HCT116 (cell line): ENCODE results near the gene B3GALT5. TPM values are rescaled to one million over a fixed set of nuclear protein-coding genes. Genes with fewer than 3 reads are reported as not detected.

Source experiments
- ATAC-seq: fragments of 200-7000 bp; cut with Tn5 transposase; 2 replicates; pipeline ENCODE4 v1.9.1; 2020; ENCODE audit warnings: mild to moderate bottlenecking, moderate library complexity
- BruUV-seq: library from RNA; stranded (reverse); fragments of 400-500 nt; replicated peaks from 2 replicates; lab custom pipeline; 2021; lab: Mats Ljungman, UMichigan
- CTCF ChIA-PET: fragments of 300-600 bp; sonication (Branson Sonifier 250); formaldehyde crosslinking; loops from one replicate; lab custom pipeline; 2021; ENCODE audit warnings: antibody characterized with exemption; lab: Charles Lee
- POLR2A ChIA-PET: fragments of 300-600, 350-600 bp; sonication (Branson Sonifier 250); formaldehyde crosslinking; loops from one replicate; lab custom pipeline; 2021; ENCODE audit warnings: antibody characterized with exemption; lab: Charles Lee
- RAD21 ChIA-PET, 2 experiments: fragments of 300-600 bp; sonication (Branson Sonifier 250); formaldehyde crosslinking; loops; one replicate each; lab custom pipeline; 2023; ENCODE audit warnings: low total read pairs in 2 of 2; ENCODE audit not compliant: uncharacterized antibody in 2 of 2, unreplicated experiment in 2 of 2, low non-redundant PET in 1 of 2; lab: Charles Lee
- DNase-seq: peaks from one replicate; pipeline ENCODE4 v3.0.0-alpha.2; 2010; ENCODE audit warnings: low read depth, low spot score
- H2AFZ ChIP-seq: fragments of 200-600 bp; shearing (Covaris generic), sonication (generic); 2 replicates; pipeline ENCODE4 v1.6.1; 2017; ENCODE audit warnings: low read depth, mixed run types, mixed read lengths, antibody characterized with exemption, low read length; ENCODE audit not compliant: poor library complexity, severe bottlenecking
- H3K27ac ChIP-seq: 2 replicates; pipeline ENCODE4 v1.5.1; 2012; ENCODE audit warnings: low read depth, low read length
- H3K27me3 ChIP-seq: fragments of 200-600 bp; sonication (generic); 2 replicates; pipeline ENCODE4 v1.6.1; 2016; ENCODE audit warnings: mixed run types, low read length, mixed read lengths; ENCODE audit not compliant: insufficient read depth
- H3K36me3 ChIP-seq, 2 experiments: fragments of 200-500 bp in 1 of 2; fragments of 200-600 bp in 1 of 2; sonication (Bioruptor generic) in 1 of 2; sonication (generic) in 1 of 2; 2 replicates each; pipeline versions ENCODE4 v1.5.1 to v1.6.1; 2014 to 2016; ENCODE audit warnings: low read length in 2 of 2, inconsistent platforms in 1 of 2, mixed read lengths in 1 of 2, mixed run types in 1 of 2; ENCODE audit not compliant: insufficient read depth in 2 of 2, control insufficient read depth in 1 of 2
- H3K4me1 ChIP-seq, 2 experiments: fragments of 200-600 bp in 1 of 2; sonication (generic) in 1 of 2; 2 replicates each; pipeline versions ENCODE4 v1.5.1 to v1.6.1; 2012 to 2017; ENCODE audit warnings: low read length in 2 of 2, inconsistent platforms in 1 of 2, mild to moderate bottlenecking in 1 of 2, mixed read lengths in 1 of 2, mixed run types in 1 of 2, moderate library complexity in 1 of 2; ENCODE audit not compliant: insufficient read depth in 2 of 2, control insufficient read depth in 1 of 2
- H3K4me2 ChIP-seq: fragments of 200-600 bp; sonication (generic); 2 replicates; pipeline ENCODE4 v1.6.1; 2017; ENCODE audit warnings: mixed run types, low read length, mixed read lengths
- H3K4me3 ChIP-seq, 2 experiments: fragments of 200-600 bp in 1 of 2; sonication (generic) in 1 of 2; replicated peaks in 1 of 2; 2 replicates each; pipeline ENCODE4 v1.5.1; 2011 to 2016; ENCODE audit warnings: low read length in 2 of 2, control low read depth in 1 of 2, low read depth in 1 of 2, mild to moderate bottlenecking in 1 of 2, mixed read lengths in 1 of 2, mixed run types in 1 of 2
- H3K79me2 ChIP-seq: fragments of 200-600 bp; sonication (generic); 2 replicates; pipeline ENCODE4 v1.6.1; 2017; ENCODE audit warnings: mild to moderate bottlenecking, mixed run types, low read length, moderate library complexity, mixed read lengths; ENCODE audit not compliant: insufficient read depth
- H3K9ac ChIP-seq: fragments of 200-600 bp; sonication (generic); 2 replicates; pipeline ENCODE4 v1.6.1; 2016; ENCODE audit warnings: low read length, mixed read lengths
- H3K9me2 ChIP-seq: fragments of 200-600 bp; sonication (generic), shearing (Covaris generic); 2 replicates; pipeline ENCODE4 v1.6.1; 2017; ENCODE audit warnings: mixed run types, mild to moderate bottlenecking, moderate library complexity; ENCODE audit not compliant: insufficient read depth
- H3K9me3 ChIP-seq, 2 experiments: fragments of 200-500 bp in 1 of 2; fragments of 200-600 bp in 1 of 2; sonication (Bioruptor generic) in 1 of 2; sonication (generic) in 1 of 2; 2 replicates each; pipeline ENCODE4 v1.6.1; 2014 to 2017; ENCODE audit warnings: low read length in 2 of 2, mixed read lengths in 2 of 2, inconsistent platforms in 1 of 2, low read depth in 1 of 2, mild to moderate bottlenecking in 1 of 2, mixed run types in 1 of 2, moderate library complexity in 1 of 2; ENCODE audit not compliant: control insufficient read depth in 1 of 2, insufficient read depth in 1 of 2
- H4K20me1 ChIP-seq: fragments of 200-600 bp; sonication (generic), shearing (Covaris generic); 2 replicates; pipeline ENCODE4 v1.6.1; 2017; ENCODE audit warnings: mixed run types, mild to moderate bottlenecking, moderate library complexity; ENCODE audit not compliant: insufficient read depth
- CBX3 ChIP-seq: IDR thresholded peaks from 2 replicates; pipeline ENCODE4 v1.6.1; 2012; ENCODE audit warnings: low read depth
- CEBPB ChIP-seq: IDR thresholded peaks from 2 replicates; pipeline ENCODE4 v1.6.1; 2012; ENCODE audit warnings: low read depth
- ELF1 ChIP-seq: IDR thresholded peaks from 2 replicates; pipeline ENCODE4 v1.6.1; 2012; ENCODE audit warnings: low read depth, borderline replicate concordance
- EZH2 ChIP-seq: fragments of 200-600 bp; sonication (generic); IDR thresholded peaks from 2 replicates; pipeline ENCODE4 v1.6.1; 2017; ENCODE audit warnings: antibody characterized with exemption, mixed run types
- EZH2phosphoT487 ChIP-seq: fragments of 200-600 bp; IDR thresholded peaks from 2 replicates; pipeline ENCODE4 v1.6.1; 2018; ENCODE audit warnings: antibody characterized with exemption, borderline replicate concordance
- FOSL1 ChIP-seq: IDR thresholded peaks from 2 replicates; pipeline ENCODE4 v1.6.1; 2012; ENCODE audit warnings: low read depth
- JUND ChIP-seq: IDR thresholded peaks from 2 replicates; pipeline ENCODE4 v1.6.1; 2012
- RAD21 ChIP-seq: IDR thresholded peaks from 2 replicates; pipeline ENCODE4 v1.6.1; 2012; ENCODE audit warnings: low read depth, mild to moderate bottlenecking
- SIN3A ChIP-seq: IDR thresholded peaks from 2 replicates; pipeline ENCODE4 v1.6.1; 2012; ENCODE audit warnings: low read depth
- SP1 ChIP-seq: IDR thresholded peaks from 2 replicates; pipeline ENCODE4 v1.6.1; 2012; ENCODE audit warnings: low read depth
- SRF ChIP-seq: IDR thresholded peaks from 2 replicates; pipeline ENCODE4 v1.6.1; 2012; ENCODE audit warnings: low read depth
- TCF7L2 ChIP-seq: IDR thresholded peaks from 2 replicates; pipeline ENCODE4 v1.7.0; 2011; ENCODE audit warnings: borderline replicate concordance, inconsistent platforms; ENCODE audit not compliant: insufficient read depth, insufficient read length; ENCODE audit errors: extremely low read depth
- YY1 ChIP-seq: IDR thresholded peaks from 2 replicates; pipeline ENCODE4 v1.6.1; 2011; ENCODE audit warnings: low read length, low read depth, moderate library complexity, mild to moderate bottlenecking; ENCODE audit not compliant: insufficient replicate concordance; ENCODE audit errors: extremely low read depth
- ZBTB33 ChIP-seq: IDR thresholded peaks from 2 replicates; pipeline ENCODE4 v1.6.1; 2011; ENCODE audit warnings: mild to moderate bottlenecking, low read length, moderate library complexity; ENCODE audit not compliant: insufficient replicate concordance; ENCODE audit errors: extremely low read depth
- ZNF274 ChIP-seq: fragments of 200-500 bp; sonication (Bioruptor generic); IDR thresholded peaks from 2 replicates; pipeline ENCODE4 v1.6.1; 2014; ENCODE audit warnings: mild to moderate bottlenecking, low read depth, low read length, inconsistent platforms
- intact Hi-C: fragments of 100-400 bp; cut with micrococcal nuclease; formaldehyde crosslinking; loops from 2 replicates; pipeline ENCODE4 v1.10.0; 2022
- total RNA-seq: library from RNA; stranded (reverse); gene quantifications from one replicate; pipeline ENCODE4 v1.2.1, GENCODE V29; 2021; ENCODE audit not compliant: unreplicated experiment
- TF ChIP-seq, protein P1 (sequence below): IDR thresholded peaks from 2 replicates; pipeline ENCODE4 v1.6.1; 2012; ENCODE audit warnings: low read depth
- TF ChIP-seq, protein P2 (sequence below): IDR thresholded peaks from 2 replicates; pipeline ENCODE4 v1.6.1; 2012

Gene B3GALT5
- total RNA-seq, 1 experiment from 2014 or later = 1.2 TPM

DNA sequence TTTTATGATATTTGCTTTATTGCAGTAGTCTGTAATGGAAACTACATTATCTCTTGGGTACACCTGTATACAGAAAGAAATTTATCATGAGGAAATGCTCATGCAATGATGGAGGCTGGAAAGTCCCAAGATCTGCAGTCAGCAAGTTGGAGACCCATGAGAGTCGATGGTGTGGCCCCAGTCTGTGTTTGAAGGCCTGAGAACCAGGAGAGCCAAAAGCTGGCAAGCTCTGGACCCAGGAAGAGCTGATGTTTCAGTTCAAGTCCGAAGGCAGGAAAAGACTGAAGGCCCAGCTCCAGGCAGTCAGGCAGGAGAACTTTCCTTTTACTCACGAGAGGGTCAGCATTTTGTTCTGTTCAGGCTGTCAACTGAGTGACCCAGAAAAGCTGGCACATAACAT is 42.2 kb downstream of the B3GALT5 start:
- Histone ChIP-seq H3K4me3 (no peak overlapping the region), H3K36me3 (no peaks in the 10 kb centered on the region), H3K4me1 (peaks cover 0 to under 1% of the 10 kb centered on the region in 2 experiments; a peak in 2 of 4 replicates), H2AFZ (no peak overlapping the region), H4K20me1 (no peaks in the 10 kb centered on the region), H3K9me3 (no peaks in the 10 kb centered on the region), H3K27me3 (no peaks in the 10 kb centered on the region), H3K4me2 (no peak overlapping the region), H3K27ac (no peak overlapping the region), H3K9ac (no peak overlapping the region), H3K9me2 (no peaks in the 10 kb centered on the region)
- RAD21 ChIA-PET = no interaction called here
- ATAC-seq (no peak), DNase-seq (no peak)
- CTCF ChIA-PET = no interaction called here
- intact Hi-C loops = loop anchor here (10.0 kb wide), 1 partner anchor 60 kb away; no protein-coding TSS in a partner anchor
- TF ChIP-seq SP1 (no peak), ZNF274 (no peak), CEBPB (no peak), YY1 (no peak), SIN3A (no peak), TCF7L2 (no peak), SRF (no peak), EZH2phosphoT487 (no peak), RAD21 (no peak), JUND (no peak), ELF1 (no peak), FOSL1 (no peak), ZBTB33 (no peak), CBX3 (no peak), EZH2 (no peak)
- TF ChIP-seq, protein P1, sequence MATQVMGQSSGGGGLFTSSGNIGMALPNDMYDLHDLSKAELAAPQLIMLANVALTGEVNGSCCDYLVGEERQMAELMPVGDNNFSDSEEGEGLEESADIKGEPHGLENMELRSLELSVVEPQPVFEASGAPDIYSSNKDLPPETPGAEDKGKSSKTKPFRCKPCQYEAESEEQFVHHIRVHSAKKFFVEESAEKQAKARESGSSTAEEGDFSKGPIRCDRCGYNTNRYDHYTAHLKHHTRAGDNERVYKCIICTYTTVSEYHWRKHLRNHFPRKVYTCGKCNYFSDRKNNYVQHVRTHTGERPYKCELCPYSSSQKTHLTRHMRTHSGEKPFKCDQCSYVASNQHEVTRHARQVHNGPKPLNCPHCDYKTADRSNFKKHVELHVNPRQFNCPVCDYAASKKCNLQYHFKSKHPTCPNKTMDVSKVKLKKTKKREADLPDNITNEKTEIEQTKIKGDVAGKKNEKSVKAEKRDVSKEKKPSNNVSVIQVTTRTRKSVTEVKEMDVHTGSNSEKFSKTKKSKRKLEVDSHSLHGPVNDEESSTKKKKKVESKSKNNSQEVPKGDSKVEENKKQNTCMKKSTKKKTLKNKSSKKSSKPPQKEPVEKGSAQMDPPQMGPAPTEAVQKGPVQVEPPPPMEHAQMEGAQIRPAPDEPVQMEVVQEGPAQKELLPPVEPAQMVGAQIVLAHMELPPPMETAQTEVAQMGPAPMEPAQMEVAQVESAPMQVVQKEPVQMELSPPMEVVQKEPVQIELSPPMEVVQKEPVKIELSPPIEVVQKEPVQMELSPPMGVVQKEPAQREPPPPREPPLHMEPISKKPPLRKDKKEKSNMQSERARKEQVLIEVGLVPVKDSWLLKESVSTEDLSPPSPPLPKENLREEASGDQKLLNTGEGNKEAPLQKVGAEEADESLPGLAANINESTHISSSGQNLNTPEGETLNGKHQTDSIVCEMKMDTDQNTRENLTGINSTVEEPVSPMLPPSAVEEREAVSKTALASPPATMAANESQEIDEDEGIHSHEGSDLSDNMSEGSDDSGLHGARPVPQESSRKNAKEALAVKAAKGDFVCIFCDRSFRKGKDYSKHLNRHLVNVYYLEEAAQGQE = no peak
- TF ChIP-seq, protein P2, sequence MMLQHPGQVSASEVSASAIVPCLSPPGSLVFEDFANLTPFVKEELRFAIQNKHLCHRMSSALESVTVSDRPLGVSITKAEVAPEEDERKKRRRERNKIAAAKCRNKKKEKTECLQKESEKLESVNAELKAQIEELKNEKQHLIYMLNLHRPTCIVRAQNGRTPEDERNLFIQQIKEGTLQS = no peak
- TF ChIP-seq, all 23 proteins: peak for 0
- POLR2A ChIA-PET = no interaction called here
- H3K79me2 ChIP-seq = no peaks in the 10 kb centered on the region
- BruUV-seq = no TSS peak
